NT2/D1 (cell line): ENCODE measurements around the gene MEGF9.

Experiments used
- SUZ12 ChIP-seq: IDR thresholded peaks from 2 replicates; pipeline ENCODE4 v1.6.1; 2011; ENCODE audit not compliant: insufficient read length, insufficient read depth; ENCODE audit errors: extremely low read depth
- YY1 ChIP-seq: IDR thresholded peaks from 2 replicates; pipeline ENCODE4 v1.6.1; 2011; ENCODE audit not compliant: insufficient read length, insufficient read depth
- ZNF274 ChIP-seq: IDR thresholded peaks from 2 replicates; pipeline ENCODE4 v1.6.1; 2011; ENCODE audit warnings: mild to moderate bottlenecking, low read depth, low read length

GRCh38 chr9:120662513-120662912, 51.8 kb downstream of the MEGF9 start:
- TF ChIP-seq ZNF274 (no peak), YY1 (no peak), SUZ12 (no peak)
